Effector memory CD4-positive, alpha-beta T cell (primary cell): Measurements from ENCODE around the gene TMEM25.
"Not testable (repeated sequence)": the region's sequence is repeated elsewhere in the genome, so short reads cannot be mapped to it uniquely, and the experiment has no call there.

ENCODE experiments used
- DNase-seq, 3 donors: peaks; one replicate each; pipeline ENCODE4 v3.0.0-alpha.2; 2020
- H3K27ac ChIP-seq: 2 replicates; pipeline ENCODE4 v1.7.0; 2013; ENCODE audit warnings: mild to moderate bottlenecking, low read length, moderate library complexity; ENCODE audit not compliant: insufficient read depth, poor library complexity, severe bottlenecking
- H3K27me3 ChIP-seq: replicated peaks from 2 replicates; pipeline ENCODE4 v1.7.0; 2013; ENCODE audit warnings: mild to moderate bottlenecking, low read length; ENCODE audit not compliant: insufficient read depth, control insufficient read depth, poor library complexity, severe bottlenecking
- H3K36me3 ChIP-seq: 2 replicates; pipeline ENCODE4 v1.7.0; 2013; ENCODE audit warnings: mild to moderate bottlenecking, low read length, moderate library complexity; ENCODE audit not compliant: control insufficient read depth, insufficient read depth
- H3K4me1 ChIP-seq: 2 replicates; pipeline ENCODE4 v1.7.0; 2013; ENCODE audit warnings: low read length, mild to moderate bottlenecking; ENCODE audit not compliant: control insufficient read depth, insufficient read depth, poor library complexity, severe bottlenecking
- H3K4me3 ChIP-seq: 2 replicates; pipeline ENCODE4 v1.7.0; 2013; ENCODE audit warnings: low read length, low read depth, mild to moderate bottlenecking; ENCODE audit not compliant: insufficient read depth, poor library complexity, severe bottlenecking
- H3K9me3 ChIP-seq: 2 replicates; pipeline ENCODE4 v1.7.0; 2013; ENCODE audit warnings: mild to moderate bottlenecking, low read length, moderate library complexity; ENCODE audit not compliant: control insufficient read depth

TMEM25 gene

GRCh38 chr11:118545533-118545932 is 14.5 kb downstream of the TMEM25 start:
- H3K27ac ChIP-seq = no peak overlapping the region
- no peak overlapping the region for H3K4me3 ChIP-seq
- H3K36me3 ChIP-seq = peaks cover 16% of the 10 kb centered on the region
- H3K9me3 ChIP-seq = no peaks in the 10 kb centered on the region
- H3K4me1 ChIP-seq = no peaks in the 10 kb centered on the region
- no peak for DNase-seq
- H3K27me3 ChIP-seq = no peaks in the 10 kb centered on the region

GRCh38 chr11:118547132-118547531 is 16.1 kb downstream of the TMEM25 start:
- no peaks in the 10 kb centered on the region for H3K27me3 ChIP-seq
- DNase-seq = no peak
- H3K36me3 ChIP-seq = peaks cover 10% of the 10 kb centered on the region
- H3K27ac ChIP-seq = no peak overlapping the region
- H3K9me3 ChIP-seq = no peaks in the 10 kb centered on the region
- no peak overlapping the region for H3K4me3 ChIP-seq
- no peaks in the 10 kb centered on the region for H3K4me1 ChIP-seq

GRCh38 chr11:118552341-118552740 is 21.3 kb downstream of the TMEM25 start:
- H3K4me3 ChIP-seq = no peak overlapping the region
- no peaks in the 10 kb centered on the region for H3K9me3 ChIP-seq
- H3K27ac ChIP-seq = no peak overlapping the region
- peaks cover 22% of the 10 kb centered on the region for H3K36me3 ChIP-seq
- H3K27me3 ChIP-seq = no peaks in the 10 kb centered on the region
- DNase-seq = no peak
- no peaks in the 10 kb centered on the region for H3K4me1 ChIP-seq

- Histone ChIP-seq H3K4me1 (peaks cover 3% of the 10 kb centered on the region), H3K4me3 (no peak overlapping the region), H3K27me3 (no peaks in the 10 kb centered on the region), H3K9me3 (no peaks in the 10 kb centered on the region), H3K36me3 (peaks cover 16% of the 10 kb centered on the region), H3K27ac (no peak overlapping the region)
- no peak for DNase-seq
Observed at GRCh38 chr11:118560806-118561205, 29.8 kb downstream of the TMEM25 start.

- no peak for DNase-seq
- Histone ChIP-seq H3K4me1 (peaks cover 3% of the 10 kb centered on the region), H3K4me3 (no peak overlapping the region), H3K27ac (no peak overlapping the region), H3K9me3 (no peaks in the 10 kb centered on the region), H3K36me3 (no peaks in the 10 kb centered on the region), H3K27me3 (no peaks in the 10 kb centered on the region)
Observed at GRCh38 chr11:118565051-118565450, 34.1 kb downstream of the TMEM25 start.

- H3K27me3 ChIP-seq = no peaks in the 10 kb centered on the region
- H3K4me1 ChIP-seq = peaks cover 10% of the 10 kb centered on the region
- H3K4me3 ChIP-seq = no peak overlapping the region
- no peak overlapping the region for H3K27ac ChIP-seq
- no peaks in the 10 kb centered on the region for H3K36me3 ChIP-seq
- no peaks in the 10 kb centered on the region for H3K9me3 ChIP-seq
- no peak for DNase-seq
Observed at GRCh38 chr11:118569670-118570069, 38.7 kb downstream of the TMEM25 start.

- peak overlapping the region; percentile 99 for H3K27ac ChIP-seq
- no peak for DNase-seq
- peaks cover 11% of the 10 kb centered on the region for H3K4me1 ChIP-seq
- H3K9me3 ChIP-seq = no peaks in the 10 kb centered on the region
- H3K27me3 ChIP-seq = no peaks in the 10 kb centered on the region
- H3K4me3 ChIP-seq = no peak overlapping the region
- no peaks in the 10 kb centered on the region for H3K36me3 ChIP-seq
Observed at GRCh38 chr11:118570787-118571186, 39.8 kb downstream of the TMEM25 start.

- not testable (repeated sequence) for H3K9me3 ChIP-seq, DNase-seq, H3K27me3 ChIP-seq, H3K36me3 ChIP-seq
- peak overlapping the region; percentile 98 for H3K4me3 ChIP-seq
- H3K27ac ChIP-seq = peak overlapping the region; percentile 99
- peaks cover 16% of the 10 kb centered on the region for H3K4me1 ChIP-seq
Observed at GRCh38 chr11:118571701-118572060, 40.7 kb downstream of the TMEM25 start.

GRCh38 chr11:118572061-118572980 is 41.3 kb downstream of the TMEM25 start, which contains the start of gene ARCN1:
TSS of gene ARCN1 (plus strand) at chr11:118572409. CDS start at chr11:118572548, 139 bp downstream.
- H3K36me3 ChIP-seq = no peaks in the 10 kb centered on the region
- DNase-seq = peak; percentile 64 to 74 (median 72)
- no peaks in the 10 kb centered on the region for H3K9me3 ChIP-seq
- peaks cover 16% of the 10 kb centered on the region for H3K4me1 ChIP-seq
- peak within 1 kb of the TSS; percentile 99 for H3K27ac ChIP-seq
- peak within 1 kb of the TSS; percentile 98 for H3K4me3 ChIP-seq
- no peaks in the 10 kb centered on the region for H3K27me3 ChIP-seq

GRCh38 chr11:118572981-118573550 is 42.1 kb downstream of the TMEM25 start:
- H3K9me3 ChIP-seq = no peaks in the 10 kb centered on the region
- peak overlapping the region; percentile 98 for H3K4me3 ChIP-seq
- H3K27me3 ChIP-seq = no peaks in the 10 kb centered on the region
- DNase-seq = peak in 2 of 3 donors; percentile 14 to 28
- peak overlapping the region; percentile 99 for H3K27ac ChIP-seq
- peaks cover 16% of the 10 kb centered on the region for H3K4me1 ChIP-seq
- no peaks in the 10 kb centered on the region for H3K36me3 ChIP-seq
